Dendritic cell treated with granulocyte-macrophage colony-stimulating factor and Interleukin-4, amounts not matched to agents 40 ng/mL and 50 ng/mL, for 4 days (primary cell): ENCODE data around the gene ASIC4.

ENCODE experiments used
- H3K27ac Mint-ChIP-seq: one replicate; pipeline ENCODE4 v1.8.0; 2022; ENCODE audit warnings: mild to moderate bottlenecking, mixed read lengths
- H3K27me3 Mint-ChIP-seq: one replicate; pipeline ENCODE4 v1.8.0; 2022; ENCODE audit warnings: mild to moderate bottlenecking, mixed read lengths
- H3K36me3 Mint-ChIP-seq: one replicate; pipeline ENCODE4 v1.8.0; 2022; ENCODE audit warnings: low read depth, mixed read lengths
- H3K4me1 Mint-ChIP-seq: one replicate; pipeline ENCODE4 v1.8.0; 2022; ENCODE audit warnings: low read depth, mixed read lengths
- H3K4me3 Mint-ChIP-seq: one replicate; pipeline ENCODE4 v1.8.0; 2022; ENCODE audit warnings: mild to moderate bottlenecking, moderate library complexity, mixed read lengths
- H3K9me3 Mint-ChIP-seq: one replicate; pipeline ENCODE4 v1.8.0; 2022; ENCODE audit warnings: mixed read lengths
- intact Hi-C: fragments of 100-400 bp; cut with micrococcal nuclease; formaldehyde crosslinking; loops from one replicate; pipeline ENCODE4 v1.15.0; 2022

ASIC4 gene

GRCh38 chr2:219514196-219514761 lies at the start of gene ASIC4:
Gene ASIC4, plus strand, starts transcription at chr2:219514482. Its CDS starts 243 bp downstream, at chr2:219514725.
- Mint-ChIP-seq H3K36me3 (no peaks in the 10 kb centered on the region), H3K27me3 (peaks cover 97% of the 10 kb centered on the region), H3K9me3 (no peaks in the 10 kb centered on the region), H3K4me3 (no peak within 1 kb of the TSS), H3K4me1 (peaks cover 25% of the 10 kb centered on the region), H3K27ac (no peak within 1 kb of the TSS)
- intact Hi-C loops, result no loop called here

- H3K27ac Mint-ChIP-seq, result no peak overlapping the region
- no peaks in the 10 kb centered on the region for H3K9me3 Mint-ChIP-seq
- H3K4me1 Mint-ChIP-seq, result no peaks in the 10 kb centered on the region
- no peaks in the 10 kb centered on the region for H3K36me3 Mint-ChIP-seq
- peaks cover 3% of the 10 kb centered on the region for H3K27me3 Mint-ChIP-seq
- intact Hi-C loops, result no loop called here
- H3K4me3 Mint-ChIP-seq, result no peak overlapping the region
Measured at GRCh38 chr2:219465659-219466561, 48.4 kb upstream of the ASIC4 start.

- no peaks in the 10 kb centered on the region for H3K4me1 Mint-ChIP-seq
- H3K4me3 Mint-ChIP-seq, result no peak overlapping the region
- no peaks in the 10 kb centered on the region for H3K9me3 Mint-ChIP-seq
- H3K36me3 Mint-ChIP-seq, result no peaks in the 10 kb centered on the region
- no peak overlapping the region for H3K27ac Mint-ChIP-seq
- peaks cover 4% of the 10 kb centered on the region for H3K27me3 Mint-ChIP-seq
- intact Hi-C loops, result no loop called here
Measured at GRCh38 chr2:219466816-219467735, 47.2 kb upstream of the ASIC4 start.

GRCh38 chr2:219467736-219468075 lies 46.6 kb upstream of the ASIC4 start:
- peaks cover 4% of the 10 kb centered on the region for H3K27me3 Mint-ChIP-seq
- H3K27ac Mint-ChIP-seq, result no peak overlapping the region
- H3K4me1 Mint-ChIP-seq, result no peaks in the 10 kb centered on the region
- intact Hi-C loops, result no loop called here
- no peaks in the 10 kb centered on the region for H3K9me3 Mint-ChIP-seq
- no peaks in the 10 kb centered on the region for H3K36me3 Mint-ChIP-seq
- no peak overlapping the region for H3K4me3 Mint-ChIP-seq

GRCh38 chr2:219468410-219469185 lies 45.7 kb upstream of the ASIC4 start:
- intact Hi-C loops, result no loop called here

GRCh38 chr2:219469186-219469724 lies 45.0 kb upstream of the ASIC4 start:
- intact Hi-C loops, result no loop called here
- H3K9me3 Mint-ChIP-seq, result no peaks in the 10 kb centered on the region
- H3K36me3 Mint-ChIP-seq, result no peaks in the 10 kb centered on the region
- no peaks in the 10 kb centered on the region for H3K4me1 Mint-ChIP-seq
- H3K27me3 Mint-ChIP-seq, result peaks cover 4% of the 10 kb centered on the region
- no peak overlapping the region for H3K4me3 Mint-ChIP-seq
- H3K27ac Mint-ChIP-seq, result no peak overlapping the region

More at GRCh38 chr2:219468410-219469185, 45.7 kb upstream of the ASIC4 start:
- Mint-ChIP-seq H3K4me3 (no peak overlapping the region), H3K27ac (no peak overlapping the region), H3K36me3 (no peaks in the 10 kb centered on the region), H3K9me3 (no peaks in the 10 kb centered on the region), H3K4me1 (no peaks in the 10 kb centered on the region), H3K27me3 (peaks cover 4% of the 10 kb centered on the region)

GRCh38 chr2:219470429-219470828 lies 43.9 kb upstream of the ASIC4 start:
- intact Hi-C loops, result no loop called here
- Mint-ChIP-seq H3K4me1 (no peaks in the 10 kb centered on the region), H3K9me3 (no peaks in the 10 kb centered on the region), H3K4me3 (no peak overlapping the region), H3K27ac (no peak overlapping the region), H3K36me3 (no peaks in the 10 kb centered on the region), H3K27me3 (peaks cover 7% of the 10 kb centered on the region)

- Mint-ChIP-seq H3K9me3 (no peaks in the 10 kb centered on the region), H3K36me3 (no peaks in the 10 kb centered on the region), H3K4me1 (peaks cover 5% of the 10 kb centered on the region), H3K4me3 (no peak overlapping the region), H3K27ac (no peak overlapping the region), H3K27me3 (peaks cover 13% of the 10 kb centered on the region)
- intact Hi-C loops, result no loop called here
Measured at GRCh38 chr2:219471476-219472371, 42.6 kb upstream of the ASIC4 start.

GRCh38 chr2:219472629-219473187 lies 41.6 kb upstream of the ASIC4 start:
- Mint-ChIP-seq H3K36me3 (no peaks in the 10 kb centered on the region), H3K27ac (no peak overlapping the region), H3K9me3 (no peaks in the 10 kb centered on the region), H3K27me3 (peaks cover 23% of the 10 kb centered on the region), H3K4me1 (peaks cover 5% of the 10 kb centered on the region), H3K4me3 (no peak overlapping the region)
- intact Hi-C loops, result no loop called here

- Mint-ChIP-seq H3K4me1 (peaks cover 5% of the 10 kb centered on the region), H3K27me3 (peaks cover 25% of the 10 kb centered on the region), H3K4me3 (no peak overlapping the region), H3K27ac (no peak overlapping the region), H3K9me3 (no peaks in the 10 kb centered on the region), H3K36me3 (no peaks in the 10 kb centered on the region)
- intact Hi-C loops, result no loop called here
Measured at GRCh38 chr2:219473511-219473910, 40.8 kb upstream of the ASIC4 start.

GRCh38 chr2:219474285-219475060 lies 39.8 kb upstream of the ASIC4 start:
- no peak overlapping the region for H3K4me3 Mint-ChIP-seq
- no peaks in the 10 kb centered on the region for H3K9me3 Mint-ChIP-seq
- H3K4me1 Mint-ChIP-seq, result peaks cover 5% of the 10 kb centered on the region
- no peaks in the 10 kb centered on the region for H3K36me3 Mint-ChIP-seq
- peaks cover 28% of the 10 kb centered on the region for H3K27me3 Mint-ChIP-seq
- intact Hi-C loops, result no loop called here
- H3K27ac Mint-ChIP-seq, result no peak overlapping the region

GRCh38 chr2:219475278-219475677 lies 39.0 kb upstream of the ASIC4 start:
- H3K4me3 Mint-ChIP-seq, result no peak overlapping the region
- no peaks in the 10 kb centered on the region for H3K36me3 Mint-ChIP-seq
- H3K9me3 Mint-ChIP-seq, result no peaks in the 10 kb centered on the region
- intact Hi-C loops, result no loop called here
- peaks cover 36% of the 10 kb centered on the region for H3K27me3 Mint-ChIP-seq
- no peak overlapping the region for H3K27ac Mint-ChIP-seq
- peaks cover 5% of the 10 kb centered on the region for H3K4me1 Mint-ChIP-seq
